ENCODE results near the gene SMIM32. TPM values are rescaled to one million over a fixed set of nuclear protein-coding genes. Genes with fewer than 3 reads are reported as not detected.

SMIM32 gene
- total and polyA plus RNA-seq, 2 of the 4 experiments (the other 2 are of a cell fraction), result not detected

DNA sequence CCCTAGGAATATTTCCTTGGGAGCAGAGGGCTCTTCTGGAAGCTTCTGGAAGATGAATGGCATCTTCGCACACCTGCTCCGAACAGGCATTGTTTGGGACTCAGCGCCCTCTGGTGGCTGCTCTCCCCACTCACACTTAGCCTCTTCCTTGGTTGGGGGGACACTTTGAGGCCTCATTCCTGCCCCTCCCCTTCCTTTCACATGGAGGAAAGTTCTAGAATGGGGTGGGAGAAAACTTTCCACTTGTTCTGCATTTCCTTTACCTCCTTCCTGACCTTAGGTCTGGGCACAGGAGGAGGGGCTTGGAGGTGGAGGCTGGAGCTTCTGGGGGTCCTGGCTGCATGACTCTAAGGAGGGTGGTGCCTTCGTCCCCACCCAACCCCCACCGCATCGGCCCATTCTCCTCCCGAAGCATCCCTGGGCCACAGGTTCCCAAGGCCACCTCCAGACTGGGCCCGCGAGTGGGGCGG is 19.3 kb upstream of the SMIM32 start:
- no peak overlapping the region for H3K4me2 ChIP-seq (ENCODE audit: low read depth, low read length)
- no peak overlapping the region for H3K27ac ChIP-seq (ENCODE audit: insufficient read depth, low read length)
- H2BK20ac ChIP-seq (ENCODE audit: low read depth, low read length), result no peak overlapping the region
- H3K56ac ChIP-seq (ENCODE audit: extremely low read depth, insufficient read depth, low read length), result no peak overlapping the region
- no peak overlapping the region for H2BK120ac ChIP-seq (ENCODE audit: low read depth, low read length)
- H3K9me1 ChIP-seq (ENCODE audit: insufficient read depth, low read length), result no peaks in the 10 kb centered on the region
- H3K14ac ChIP-seq (replicated peaks; ENCODE audit: low read depth, low read length), result no peak overlapping the region
- intact Hi-C loops (cut with micrococcal nuclease), result loop anchor here (1.0 to 10.0 kb wide), 3 partner anchors 130 to 647 kb away; no protein-coding TSS in a partner anchor
- H3K27me3 ChIP-seq (ENCODE audit: control insufficient read depth, insufficient read depth, low read length), result peaks cover 32% of the 10 kb centered on the region
- peak overlapping the region; percentile 52 for H2AK9ac ChIP-seq (replicated peaks; ENCODE audit: low read depth, low read length, poor library complexity)
- no peak overlapping the region for H4K8ac ChIP-seq (ENCODE audit: low read depth in 2 of 2, low read length in 2 of 2)
- no peak overlapping the region for H3K18ac ChIP-seq (ENCODE audit: low read depth, low read length)
- peaks cover 3% of the 10 kb centered on the region; the same call in 1 of the 2 replicates for H4K20me1 ChIP-seq (ENCODE audit: insufficient read depth, low read length)
- no peak overlapping the region for H2BK15ac ChIP-seq (ENCODE audit: low read depth, low read length)
- no peak overlapping the region for H3K23ac ChIP-seq (ENCODE audit: low read depth, low read length)
- H2AFZ ChIP-seq (replicated peaks; ENCODE audit: low read length, poor library complexity), result peak overlapping the region; percentile 72
- BruUV-seq (replicated peaks), result no TSS peak
- no peak overlapping the region for H3K4me3 ChIP-seq (ENCODE audit: insufficient read depth, low read depth, low read length)
- POLR2A ChIA-PET (ENCODE audit: unreplicated experiment), result no interaction called here
- DNase-seq (peak; percentile 48), ATAC-seq (ENCODE audit: low read depth) (peak; percentile 74)
- TF ChIP-seq CHD1 (IDR thresholded peaks at IDR 0.05; ENCODE audit: low read depth, low read length) (no peak), CEBPB (IDR thresholded peaks at IDR 0.05; ENCODE audit: low read depth, low read length) (no peak), USF2 (IDR thresholded peaks at IDR 0.05; ENCODE audit: low read depth, low read length) (no peak), RFX5 (IDR thresholded peaks at IDR 0.05; ENCODE audit: low read depth, low read length) (no peak), POLR2A (IDR thresholded peaks at IDR 0.05; ENCODE audit: low read depth, low read length) (no peak), NFE2L2 (IDR thresholded peaks at IDR 0.05; ENCODE audit: low read depth, low read length) (no peak), FOS (IDR thresholded peaks at IDR 0.05; ENCODE audit: low read depth, low read length) (no peak), MAZ (IDR thresholded peaks at IDR 0.05; ENCODE audit: borderline replicate concordance, low read depth, low read length) (no peak), MXI1 (IDR thresholded peaks at IDR 0.05; ENCODE audit: borderline replicate concordance, low read depth, low read length) (no peak), SMC3 (IDR thresholded peaks at IDR 0.05; ENCODE audit: low read depth, low read length) (peak; percentile 68), RCOR1 (IDR thresholded peaks at IDR 0.05; ENCODE audit: insufficient replicate concordance, low read length) (no peak), RAD21 (IDR thresholded peaks at IDR 0.05; ENCODE audit: low read length) (peak; percentile 76), ELK1 (IDR thresholded peaks at IDR 0.05; ENCODE audit: borderline replicate concordance, low read depth, low read length) (no peak), MAFK (IDR thresholded peaks at IDR 0.05; ENCODE audit: low read depth, low read length) (no peak), BHLHE40 (IDR thresholded peaks at IDR 0.05; ENCODE audit: low read depth, low read length) (no peak)
- TF ChIP-seq, protein P1, sequence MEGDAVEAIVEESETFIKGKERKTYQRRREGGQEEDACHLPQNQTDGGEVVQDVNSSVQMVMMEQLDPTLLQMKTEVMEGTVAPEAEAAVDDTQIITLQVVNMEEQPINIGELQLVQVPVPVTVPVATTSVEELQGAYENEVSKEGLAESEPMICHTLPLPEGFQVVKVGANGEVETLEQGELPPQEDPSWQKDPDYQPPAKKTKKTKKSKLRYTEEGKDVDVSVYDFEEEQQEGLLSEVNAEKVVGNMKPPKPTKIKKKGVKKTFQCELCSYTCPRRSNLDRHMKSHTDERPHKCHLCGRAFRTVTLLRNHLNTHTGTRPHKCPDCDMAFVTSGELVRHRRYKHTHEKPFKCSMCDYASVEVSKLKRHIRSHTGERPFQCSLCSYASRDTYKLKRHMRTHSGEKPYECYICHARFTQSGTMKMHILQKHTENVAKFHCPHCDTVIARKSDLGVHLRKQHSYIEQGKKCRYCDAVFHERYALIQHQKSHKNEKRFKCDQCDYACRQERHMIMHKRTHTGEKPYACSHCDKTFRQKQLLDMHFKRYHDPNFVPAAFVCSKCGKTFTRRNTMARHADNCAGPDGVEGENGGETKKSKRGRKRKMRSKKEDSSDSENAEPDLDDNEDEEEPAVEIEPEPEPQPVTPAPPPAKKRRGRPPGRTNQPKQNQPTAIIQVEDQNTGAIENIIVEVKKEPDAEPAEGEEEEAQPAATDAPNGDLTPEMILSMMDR (conservative IDR thresholded peaks at IDR 0.05; ENCODE audit: low read depth, low read length), result peak; percentile 76
- WGBS, 2 experiments (ENCODE audit: extremely low coverage in 2 of 2, insufficient read length in 1 of 2), result no CpG with 5 or more reads among the region's 10 CpGs
- no peak overlapping the region for H3K9ac ChIP-seq (ENCODE audit: low read depth, low read length)
- H3K9me3 ChIP-seq (ENCODE audit: control insufficient read depth, insufficient read depth, low read length), result no peaks in the 10 kb centered on the region
- H2BK5ac ChIP-seq (ENCODE audit: low read depth, low read length, poor library complexity, severe bottlenecking), result no peak overlapping the region
- no peak overlapping the region for H4K91ac ChIP-seq (ENCODE audit: insufficient read depth, low read depth, low read length)
- H3K79me1 ChIP-seq (ENCODE audit: low read depth in 1 of 2, low read length in 2 of 2), result no peaks in the 10 kb centered on the region
- no peaks in the 10 kb centered on the region for H3K4me1 ChIP-seq (ENCODE audit: control insufficient read depth, insufficient read depth, low read length)
- no peak overlapping the region for H3K4ac ChIP-seq (ENCODE audit: low read depth, low read length)
- CTCF ChIA-PET, result interaction anchor here (0.8 to 1.4 kb wide), 5 partner anchors 17 to 329 kb away, joined by 3 to 4 read pairs (median 3); no protein-coding TSS in a partner anchor
- H2AK5ac ChIP-seq (ENCODE audit: low read depth, low read length), result no peak overlapping the region
- in situ Hi-C loops (cut with MboI; ENCODE audit: low sequenced_read_pairs), result loop anchor here (5.0 to 25.0 kb wide), 2 partner anchors 325 to 650 kb away; no protein-coding TSS in a partner anchor
- no peaks in the 10 kb centered on the region for H3K36me3 ChIP-seq (ENCODE audit: control insufficient read depth, insufficient read depth, low read length)
- H4K5ac ChIP-seq (ENCODE audit: low read depth, low read length), result no peak overlapping the region
- dilution Hi-C loops (cut with HindIII; ENCODE audit: low sequenced_read_pairs, unreplicated experiment), result no loop called here

Data from IMR-90 (cell line).